ENCODE data around the gene RIC3.

GRCh38 chr11:8111636-8112035, 57.2 kb downstream of the RIC3 start:
- TF ChIP-seq CTCF (IDR thresholded peaks at IDR 0.05; ENCODE audit: insufficient read depth, low read length, poor library complexity, severe bottlenecking) (no peak), EZH2phosphoT487 (conservative IDR thresholded peaks at IDR 0.05; ENCODE audit: low read length) (no peak)
